Measurements from ENCODE around the gene TCF4. TPM values are rescaled to one million over a fixed set of nuclear protein-coding genes. Genes with fewer than 3 reads are reported as not detected.
A peak's percentile ranks its signal among the peaks of the same experiment; 100 is the strongest.

Gene TCF4
- total and polyA plus RNA-seq, 2 donors (not counting 1 experiment from before 2014, with no cell fraction given), result 68.5 to 353 TPM

DNA sequence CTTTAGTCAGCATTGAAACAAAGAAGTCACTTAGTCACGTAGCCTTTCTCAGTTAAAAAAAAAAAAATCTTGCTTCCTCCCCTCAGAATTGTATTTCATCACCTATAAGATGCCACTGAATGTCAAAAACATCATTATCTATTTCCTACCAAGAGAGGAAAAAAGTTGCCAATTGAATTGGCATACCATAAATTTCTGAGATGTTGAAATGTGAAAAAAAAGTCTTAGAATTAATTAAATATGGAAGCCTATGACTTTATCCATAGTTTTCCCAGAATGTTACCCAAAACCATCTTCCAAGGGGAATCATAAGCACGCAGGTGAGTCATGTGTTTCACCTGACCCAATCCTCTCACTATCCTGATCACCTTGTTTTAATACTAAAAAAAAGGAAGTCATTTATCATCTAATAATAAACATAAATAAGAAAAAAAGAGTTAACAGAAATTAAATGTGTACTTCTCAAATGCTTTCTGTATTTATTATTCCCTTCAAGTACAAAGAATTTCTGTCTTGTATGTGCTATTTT, 205.7 kb downstream of the TCF4 start:
- H2AFZ ChIP-seq (ENCODE audit: insufficient read depth, low read depth, low read length, poor library complexity, severe bottlenecking), result no peak overlapping the region
- Mint-ChIP-seq H3K27me3 (no peaks in the 10 kb centered on the region), H3K4me3 (no peak overlapping the region), H3K27ac (peak overlapping the region; percentile 33), H3K4me1 (peaks cover 49% of the 10 kb centered on the region), H3K9me3 (ENCODE audit: insufficient read depth) (peaks cover 5% of the 10 kb centered on the region)
- no peaks in the 10 kb centered on the region for H4K20me1 ChIP-seq (ENCODE audit: control insufficient read depth, insufficient read depth, low read length, poor library complexity, severe bottlenecking)
- ATAC-seq (ENCODE audit: low read depth) (no peak), DNase-seq (no peak)
- CTCF ChIA-PET, result interaction anchor here (1.2 to 1.6 kb wide), 2 partner anchors 12 to 26 kb away, joined by 3 read pairs; no protein-coding TSS in a partner anchor
- intact Hi-C loops (cut with micrococcal nuclease), result no loop called here
- peaks cover 6% of the 10 kb centered on the region for H3K79me2 ChIP-seq (ENCODE audit: control insufficient read depth, insufficient read depth, low read length)
- peaks cover 0 to 8% (median 7%) of the 10 kb centered on the region in 3 donors for H3K9me3 ChIP-seq (ENCODE audit: control extremely low read depth in 1 of 3, control insufficient read depth in 2 of 3, insufficient read depth in 1 of 3, low read length in 2 of 3)
- TF ChIP-seq EZH2 (IDR thresholded peaks at IDR 0.05; ENCODE audit: borderline replicate concordance, insufficient read depth, low read depth, low read length, poor library complexity, severe bottlenecking), result no peak
- TF ChIP-seq, protein P1, sequence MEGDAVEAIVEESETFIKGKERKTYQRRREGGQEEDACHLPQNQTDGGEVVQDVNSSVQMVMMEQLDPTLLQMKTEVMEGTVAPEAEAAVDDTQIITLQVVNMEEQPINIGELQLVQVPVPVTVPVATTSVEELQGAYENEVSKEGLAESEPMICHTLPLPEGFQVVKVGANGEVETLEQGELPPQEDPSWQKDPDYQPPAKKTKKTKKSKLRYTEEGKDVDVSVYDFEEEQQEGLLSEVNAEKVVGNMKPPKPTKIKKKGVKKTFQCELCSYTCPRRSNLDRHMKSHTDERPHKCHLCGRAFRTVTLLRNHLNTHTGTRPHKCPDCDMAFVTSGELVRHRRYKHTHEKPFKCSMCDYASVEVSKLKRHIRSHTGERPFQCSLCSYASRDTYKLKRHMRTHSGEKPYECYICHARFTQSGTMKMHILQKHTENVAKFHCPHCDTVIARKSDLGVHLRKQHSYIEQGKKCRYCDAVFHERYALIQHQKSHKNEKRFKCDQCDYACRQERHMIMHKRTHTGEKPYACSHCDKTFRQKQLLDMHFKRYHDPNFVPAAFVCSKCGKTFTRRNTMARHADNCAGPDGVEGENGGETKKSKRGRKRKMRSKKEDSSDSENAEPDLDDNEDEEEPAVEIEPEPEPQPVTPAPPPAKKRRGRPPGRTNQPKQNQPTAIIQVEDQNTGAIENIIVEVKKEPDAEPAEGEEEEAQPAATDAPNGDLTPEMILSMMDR (IDR thresholded peaks at IDR 0.05), result no peak
- no peak overlapping the region for H3K4me2 ChIP-seq (replicated peaks; ENCODE audit: low read depth, low read length, poor library complexity, severe bottlenecking)
- no CpG with 5 or more reads among the region's 2 CpGs for WGBS (ENCODE audit: insufficient coverage)
- POLR2A ChIA-PET, result no interaction called here
- no peak overlapping the region for H3K9ac ChIP-seq (ENCODE audit: low read length)
- H3K4me3 ChIP-seq (ENCODE audit: control extremely low read depth in 1 of 5, extremely low read depth in 1 of 5, insufficient read depth in 1 of 5, low read depth in 2 of 5, low read length in 4 of 5), result no peak overlapping the region
- peak overlapping the region in 1 of 2 donors; percentile 19 for H3K27ac ChIP-seq (ENCODE audit: low read length in 2 of 2)
- H3K36me3 ChIP-seq (replicated peaks in 1 of 2; ENCODE audit: control extremely low read depth in 1 of 2, control insufficient read depth in 1 of 2, extremely low read depth in 1 of 2, insufficient read depth in 2 of 2, low read length in 1 of 2), result no peaks in the 10 kb centered on the region
- peaks cover 25 to 31% of the 10 kb centered on the region in 2 donors for H3K4me1 ChIP-seq (ENCODE audit: control insufficient read depth in 2 of 2, insufficient read depth in 2 of 2, low read length in 2 of 2)
- H3K27me3 ChIP-seq (replicated peaks in 1 of 4; ENCODE audit: control extremely low read depth in 1 of 4, control insufficient read depth in 3 of 4, insufficient read depth in 4 of 4, low read length in 3 of 4), result no peaks in the 10 kb centered on the region

DNA sequence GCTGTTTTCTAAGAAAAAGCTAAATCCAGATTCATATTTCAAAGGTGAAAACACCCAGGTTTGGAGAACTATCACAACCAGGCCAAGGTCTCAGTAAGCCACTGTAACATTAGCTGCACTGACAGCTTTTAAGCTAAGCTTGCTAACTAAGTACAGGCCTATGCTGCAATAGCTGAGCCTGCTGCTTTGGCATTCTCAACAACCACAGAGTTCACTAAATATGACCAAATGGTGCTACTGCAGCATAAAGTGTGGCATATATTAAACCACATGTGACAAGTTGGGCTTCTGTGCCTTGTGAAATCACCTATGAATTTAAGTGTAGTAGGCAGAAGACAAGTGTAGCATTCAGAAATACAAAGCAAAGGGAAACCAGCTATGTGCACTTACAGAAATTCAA, 206.7 kb downstream of the TCF4 start:
- Histone ChIP-seq H2AFZ (ENCODE audit: insufficient read depth, low read depth, low read length, poor library complexity, severe bottlenecking) (no peak overlapping the region), H3K9me3 (ENCODE audit: control extremely low read depth in 1 of 3, control insufficient read depth in 2 of 3, insufficient read depth in 1 of 3, low read length in 2 of 3) (peaks cover 0 to 8% (median 7%) of the 10 kb centered on the region in 3 donors), H3K27ac (ENCODE audit: low read length in 2 of 2) (no peak overlapping the region), H4K20me1 (ENCODE audit: control insufficient read depth, insufficient read depth, low read length, poor library complexity, severe bottlenecking) (no peaks in the 10 kb centered on the region), H3K4me3 (ENCODE audit: control extremely low read depth in 1 of 5, extremely low read depth in 1 of 5, insufficient read depth in 1 of 5, low read depth in 2 of 5, low read length in 4 of 5) (no peak overlapping the region), H3K79me2 (ENCODE audit: control insufficient read depth, insufficient read depth, low read length) (peaks cover 6% of the 10 kb centered on the region), H3K4me2 (replicated peaks; ENCODE audit: low read depth, low read length, poor library complexity, severe bottlenecking) (no peak overlapping the region), H3K36me3 (replicated peaks in 1 of 2; ENCODE audit: control extremely low read depth in 1 of 2, control insufficient read depth in 1 of 2, extremely low read depth in 1 of 2, insufficient read depth in 2 of 2, low read length in 1 of 2) (no peaks in the 10 kb centered on the region), H3K4me1 (ENCODE audit: control insufficient read depth in 2 of 2, insufficient read depth in 2 of 2, low read length in 2 of 2) (peaks cover 33 to 38% of the 10 kb centered on the region in 2 donors), H3K27me3 (replicated peaks in 1 of 4; ENCODE audit: control extremely low read depth in 1 of 4, control insufficient read depth in 3 of 4, insufficient read depth in 4 of 4, low read length in 3 of 4) (no peaks in the 10 kb centered on the region), H3K9ac (ENCODE audit: low read length) (no peak overlapping the region)
- H3K4me1 Mint-ChIP-seq, result peaks cover 59% of the 10 kb centered on the region
- no peaks in the 10 kb centered on the region for H3K27me3 Mint-ChIP-seq
- H3K4me3 Mint-ChIP-seq, result no peak overlapping the region
- no peak for TF ChIP-seq EZH2 (IDR thresholded peaks at IDR 0.05; ENCODE audit: borderline replicate concordance, insufficient read depth, low read depth, low read length, poor library complexity, severe bottlenecking)
- TF ChIP-seq, protein P1 (IDR thresholded peaks at IDR 0.05), result no peak
- POLR2A ChIA-PET, result no interaction called here
- no peak for DNase-seq
- intact Hi-C loops (cut with micrococcal nuclease), result no loop called here
- CTCF ChIA-PET, result interaction anchor here (0.8 to 1.6 kb wide), 2 partner anchors 18 to 25 kb away, joined by 3 to 5 read pairs; no protein-coding TSS in a partner anchor
- no peak overlapping the region for H3K27ac Mint-ChIP-seq
- H3K9me3 Mint-ChIP-seq (ENCODE audit: insufficient read depth), result peaks cover 5% of the 10 kb centered on the region
- no peak for ATAC-seq (ENCODE audit: low read depth)

All from B cell (primary cell).